Measurements from ENCODE around the gene ETV1.

The ETV1 gene

GRCh38 chr7:13878154-13878553, 111.3 kb downstream of the ETV1 start:
- DNase-seq, result no peak

DNA sequence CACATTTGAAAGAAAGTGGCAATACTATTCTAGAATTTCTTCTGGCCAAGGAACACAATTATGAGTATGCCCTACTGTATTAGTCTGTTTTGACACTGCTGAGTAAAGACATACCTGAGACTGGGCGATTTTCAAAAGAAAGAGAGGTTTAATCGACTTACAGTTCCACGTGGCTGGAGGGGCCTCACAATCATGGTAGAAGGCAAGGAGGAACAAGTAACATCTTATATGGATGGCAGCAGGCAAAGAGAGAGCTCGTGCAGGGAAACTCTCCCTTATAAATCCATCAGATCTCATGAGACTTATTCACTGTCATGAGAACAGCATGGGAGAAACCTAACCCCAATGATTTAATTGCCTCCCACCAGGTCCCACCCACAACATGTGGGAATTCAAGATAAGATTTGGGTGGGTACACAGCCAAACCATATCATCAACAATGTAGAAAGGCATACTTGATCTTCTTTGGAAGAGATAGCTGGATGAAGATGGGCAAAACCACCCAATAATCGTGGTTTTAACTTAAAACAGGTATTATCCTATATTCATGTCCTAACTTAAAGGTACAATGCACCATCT, 113.9 kb downstream of the ETV1 start:
- DNase-seq, result no peak

- no peak for DNase-seq
Observed at GRCh38 chr7:13874783-13875182, 114.7 kb downstream of the ETV1 start.

DNA sequence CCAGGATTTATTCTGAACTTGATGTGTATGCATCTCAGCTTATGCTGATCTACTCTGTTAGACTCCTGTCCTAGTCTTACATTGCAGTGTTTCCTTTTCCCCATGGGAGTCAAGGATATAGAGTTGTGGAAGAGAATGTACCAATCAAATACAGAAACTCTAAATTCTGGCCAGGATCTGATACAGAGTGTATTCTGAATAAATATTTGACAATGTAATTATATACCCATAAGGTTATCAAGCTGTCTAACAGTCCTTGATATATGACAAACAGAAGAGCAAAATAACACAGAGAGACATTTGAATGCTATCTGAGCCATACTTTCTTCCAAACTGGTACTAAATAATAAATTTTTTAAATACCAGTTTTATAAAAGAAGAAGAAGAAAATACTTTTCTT, 116.8 kb downstream of the ETV1 start:
- no peak for DNase-seq

GRCh38 chr7:13871008-13871407, 118.5 kb downstream of the ETV1 start:
- DNase-seq, result no peak

DNA sequence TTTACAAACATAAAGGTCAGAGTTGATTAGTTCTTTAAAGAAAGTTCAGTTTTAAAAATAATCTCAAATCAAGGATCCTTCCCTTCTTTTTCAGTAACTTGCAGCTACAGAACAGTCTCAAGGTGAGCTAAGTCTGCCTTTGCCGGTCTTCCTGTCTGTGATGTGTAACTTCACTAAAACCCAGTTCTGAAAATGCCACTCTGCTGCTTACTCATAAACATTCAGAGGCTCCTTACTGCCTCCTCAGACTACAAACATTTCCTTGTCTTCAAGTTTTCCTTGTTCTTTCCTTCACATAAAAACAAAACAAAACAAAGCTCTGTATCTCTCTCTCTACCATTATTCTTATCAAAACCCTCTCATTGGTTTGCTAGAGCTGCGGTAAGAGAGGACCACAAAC, 128.7 kb downstream of the ETV1 start:
- no peak for DNase-seq

DNA sequence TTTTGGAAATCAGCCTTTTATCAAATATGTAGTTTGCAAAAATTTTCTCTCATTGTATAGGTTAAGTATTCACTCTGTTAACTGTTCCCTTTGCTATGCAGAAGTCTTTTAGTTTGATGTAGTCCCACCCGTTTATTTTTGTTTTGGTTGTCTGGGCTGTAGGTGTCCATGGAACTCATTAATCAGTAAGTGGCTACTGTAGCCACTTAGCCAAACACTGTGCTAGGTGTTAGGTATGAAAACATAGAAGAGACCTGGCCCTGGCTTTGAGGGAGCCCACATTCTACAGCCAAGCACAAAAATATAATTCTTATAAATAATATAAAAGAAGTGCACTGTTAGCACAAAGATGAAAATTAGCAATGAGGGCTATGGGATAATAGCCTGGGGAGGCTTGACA, 133.5 kb downstream of the ETV1 start:
- DNase-seq, result no peak

GRCh38 chr7:13852281-13852968, 137.0 kb downstream of the ETV1 start:
- DNase-seq, result no peak

DNA sequence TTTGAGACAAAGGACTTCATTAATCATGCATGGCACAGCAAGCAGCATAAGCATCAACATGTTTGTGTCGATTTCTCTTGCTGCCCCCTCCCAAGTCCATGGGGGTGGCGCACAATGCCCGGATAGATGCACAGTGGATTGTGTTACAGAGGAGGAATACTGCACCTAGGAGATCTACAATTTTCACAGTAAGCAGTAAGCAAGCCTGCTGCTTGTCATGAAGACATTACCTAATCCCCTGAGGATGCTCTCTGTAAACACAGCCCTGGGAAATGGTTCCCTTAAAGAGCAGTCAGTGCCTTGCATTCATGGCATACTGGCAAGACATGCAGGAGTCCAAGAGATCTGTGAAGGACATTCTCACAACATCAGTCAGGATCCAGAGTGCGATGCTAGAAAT, 137.7 kb downstream of the ETV1 start:
- no peak for DNase-seq

DNA sequence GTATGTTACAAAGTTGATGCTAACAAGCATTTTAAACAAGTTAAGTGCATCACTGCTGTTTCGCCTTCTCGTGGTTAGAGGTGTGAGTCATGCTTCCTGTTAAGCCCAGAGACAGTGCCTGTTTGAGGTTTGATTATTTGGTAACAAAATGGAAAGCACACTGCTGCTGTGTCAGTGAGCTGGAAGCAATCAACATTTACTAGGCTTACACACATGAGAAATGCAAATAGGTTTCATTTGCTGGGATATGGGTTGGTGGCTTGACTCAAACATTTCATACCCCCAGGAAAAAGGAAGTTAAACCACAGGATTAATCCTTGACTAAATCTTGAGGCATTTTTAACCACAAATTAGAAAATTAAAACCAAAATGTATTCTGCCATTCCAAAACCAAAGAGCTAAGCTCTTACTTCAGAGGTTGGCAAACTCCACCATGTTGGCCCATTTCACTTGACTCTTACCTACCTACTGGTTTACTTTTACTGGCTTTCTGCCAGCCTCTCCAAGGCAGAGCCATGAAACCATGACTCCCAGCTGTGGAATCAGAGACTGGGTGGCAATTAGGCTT, 139.2 kb downstream of the ETV1 start:
- no peak for DNase-seq

GRCh38 chr7:13849163-13849892, 140.1 kb downstream of the ETV1 start:
- DNase-seq, result no peak

DNA sequence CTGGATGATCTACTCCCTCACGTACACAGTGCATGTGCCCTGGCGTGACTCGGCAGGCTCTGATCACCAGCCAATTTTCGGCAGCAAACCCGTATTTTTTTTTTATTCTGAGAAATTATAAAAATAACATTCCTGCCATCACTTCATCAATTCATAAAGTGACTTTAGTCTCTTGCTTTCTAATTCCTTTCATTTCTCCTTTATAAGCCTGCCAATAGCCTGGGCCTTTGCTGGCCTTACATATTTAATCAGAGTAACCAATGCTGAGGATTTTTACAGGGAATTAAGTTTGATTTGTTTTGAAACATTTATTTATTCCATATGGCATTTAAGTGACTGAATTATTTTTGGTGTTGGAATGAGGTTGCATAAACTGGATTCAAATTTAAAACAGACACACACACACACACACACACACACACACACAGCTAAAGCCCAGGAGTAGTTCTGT, 140.8 kb downstream of the ETV1 start:
- DNase-seq, result no peak

DNA sequence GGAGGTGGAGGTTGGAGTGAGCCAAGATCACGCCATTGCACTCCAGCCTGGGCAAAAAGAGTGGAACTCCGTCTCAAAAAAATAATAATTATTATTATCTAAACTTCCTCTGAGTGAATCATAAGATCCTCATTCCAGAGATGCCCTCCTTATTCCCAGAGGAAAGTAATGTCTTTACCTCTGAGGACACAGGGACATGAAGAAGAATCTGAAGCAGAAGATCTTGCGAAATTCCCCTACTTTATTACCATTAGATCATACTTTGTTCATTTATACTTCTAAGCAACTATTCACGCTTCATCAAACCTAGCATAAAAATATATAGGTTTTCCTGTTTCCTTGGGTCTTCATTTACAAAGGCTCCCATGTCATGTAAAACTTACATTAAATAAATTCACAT, 143.1 kb downstream of the ETV1 start:
- no peak for DNase-seq

GRCh38 chr7:13845601-13846000, 143.9 kb downstream of the ETV1 start:
- no peak for DNase-seq

DNA sequence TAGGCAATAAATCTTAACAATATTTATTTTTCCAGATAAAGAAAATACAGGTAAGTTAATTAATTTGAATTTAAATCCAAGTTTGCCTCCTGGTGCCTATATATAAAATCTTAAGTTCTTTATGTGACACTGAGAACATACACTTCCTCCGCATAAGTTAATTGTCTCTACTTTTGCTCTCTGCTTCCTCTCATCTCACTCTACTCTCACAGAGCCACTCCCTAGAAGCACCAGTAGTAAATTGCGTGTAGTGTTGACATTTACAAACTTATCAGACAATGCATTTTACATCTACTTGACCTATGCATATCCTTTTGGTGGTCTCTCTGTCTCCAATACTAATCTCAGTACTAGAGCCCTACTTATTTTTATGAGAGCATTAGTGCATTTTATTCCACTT, 144.5 kb downstream of the ETV1 start:
- DNase-seq, result no peak

GRCh38 chr7:13841284-13841683, 148.2 kb downstream of the ETV1 start:
- DNase-seq, result no peak

All from right hindlimb (tissue), 1 donor.